ENCODE results near the gene CAPN13.

The CAPN13 gene

DNA sequence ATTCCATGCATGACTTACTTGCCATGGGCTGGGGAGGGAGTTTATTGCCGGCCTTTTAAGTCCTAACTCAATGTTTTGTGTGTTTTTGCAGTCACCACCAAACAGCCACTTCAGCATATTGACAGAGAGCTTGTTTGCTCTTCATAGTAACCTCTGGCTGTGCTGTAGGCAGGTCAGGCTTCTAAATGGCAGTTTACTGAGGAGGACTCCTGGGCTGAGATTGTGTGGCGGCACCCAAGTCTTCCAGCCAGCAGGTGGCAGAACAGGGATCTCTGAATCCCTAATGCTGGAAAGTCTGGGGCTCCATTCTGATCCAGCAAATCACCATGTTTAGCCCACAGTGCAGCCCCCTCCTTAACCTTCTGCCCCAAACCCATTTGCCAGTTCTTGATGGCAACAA lies 121.2 kb downstream of the CAPN13 start:
- DNase-seq (ENCODE audit: low spot score), result no peak
- peak; percentile 7 for TF ChIP-seq CTCF (IDR thresholded peaks at IDR 0.05; ENCODE audit: extremely low read depth, missing control alignments)

DNA sequence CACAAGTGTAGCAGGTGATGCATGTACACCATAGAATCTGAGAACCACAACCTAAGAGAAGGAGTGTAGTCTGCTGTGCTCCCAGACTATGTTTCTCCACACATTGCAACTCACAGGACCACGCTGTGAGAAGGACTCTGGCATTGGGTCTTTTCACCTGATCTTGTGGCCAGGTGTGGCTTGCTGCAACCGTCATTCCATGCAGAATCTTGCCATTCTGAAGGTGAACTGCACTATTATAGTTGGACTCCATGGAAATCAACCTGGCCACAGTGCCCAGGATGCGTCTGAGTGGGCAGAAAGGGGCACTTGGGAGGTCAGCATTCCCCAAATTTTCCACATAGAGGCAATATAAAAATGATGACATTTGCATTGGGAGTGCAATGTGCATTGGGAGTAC lies 122.2 kb downstream of the CAPN13 start:
- TF ChIP-seq CTCF (IDR thresholded peaks at IDR 0.05; ENCODE audit: extremely low read depth, missing control alignments), result no peak
- no peak for DNase-seq (ENCODE audit: low spot score)

DNA sequence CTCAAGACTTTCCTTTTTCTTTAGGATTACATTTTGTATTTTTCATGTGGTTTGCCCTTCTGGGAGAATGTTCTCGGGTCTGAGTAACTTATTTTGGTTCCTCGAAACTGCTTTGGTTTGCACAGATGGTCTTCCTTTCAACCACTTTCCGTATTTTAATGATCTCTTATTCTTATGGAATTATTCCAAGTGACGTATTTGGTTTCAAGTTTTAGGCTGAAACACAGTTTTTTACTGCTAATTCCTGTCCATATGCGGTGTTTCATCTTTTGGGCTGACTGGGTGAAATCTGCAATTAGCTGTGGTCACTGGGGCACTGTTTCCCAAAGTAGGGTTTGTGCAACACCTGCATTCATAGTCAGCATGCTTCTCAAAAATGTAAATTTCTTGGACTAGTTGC lies 122.7 kb downstream of the CAPN13 start:
- TF ChIP-seq CTCF (IDR thresholded peaks at IDR 0.05; ENCODE audit: extremely low read depth, missing control alignments), result no peak
- DNase-seq (ENCODE audit: low spot score), result no peak

DNA sequence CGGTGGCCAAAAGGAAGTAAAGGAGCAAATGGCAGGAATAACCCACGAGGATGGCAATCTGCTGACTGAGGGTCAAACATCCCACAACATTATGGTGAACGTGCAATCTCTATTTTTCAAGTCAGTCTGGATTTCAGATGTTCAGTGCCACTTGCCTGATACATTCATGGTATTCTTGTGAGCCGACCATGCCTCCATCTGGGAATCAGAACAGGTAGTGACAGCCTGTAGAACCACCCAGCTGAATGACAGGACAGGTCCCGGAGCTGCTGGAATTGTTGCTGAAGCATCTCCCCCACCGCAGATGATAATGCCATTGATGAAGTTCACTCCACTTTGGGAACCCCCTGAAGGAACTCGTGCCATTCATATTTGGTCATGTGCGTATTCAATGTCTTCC lies 123.2 kb downstream of the CAPN13 start:
- DNase-seq (ENCODE audit: low spot score), result no peak
- no peak for TF ChIP-seq CTCF (IDR thresholded peaks at IDR 0.05; ENCODE audit: extremely low read depth, missing control alignments)

GRCh38 chr2:30683236-30683956 lies 123.8 kb downstream of the CAPN13 start:
- TF ChIP-seq CTCF (IDR thresholded peaks at IDR 0.05; ENCODE audit: extremely low read depth, missing control alignments), result no peak
- DNase-seq (ENCODE audit: low spot score), result no peak

- no peak for DNase-seq (ENCODE audit: low spot score)
- no peak for TF ChIP-seq CTCF (IDR thresholded peaks at IDR 0.05; ENCODE audit: extremely low read depth, missing control alignments)
Observed at GRCh38 chr2:30681022-30681421, 126.2 kb downstream of the CAPN13 start.

DNA sequence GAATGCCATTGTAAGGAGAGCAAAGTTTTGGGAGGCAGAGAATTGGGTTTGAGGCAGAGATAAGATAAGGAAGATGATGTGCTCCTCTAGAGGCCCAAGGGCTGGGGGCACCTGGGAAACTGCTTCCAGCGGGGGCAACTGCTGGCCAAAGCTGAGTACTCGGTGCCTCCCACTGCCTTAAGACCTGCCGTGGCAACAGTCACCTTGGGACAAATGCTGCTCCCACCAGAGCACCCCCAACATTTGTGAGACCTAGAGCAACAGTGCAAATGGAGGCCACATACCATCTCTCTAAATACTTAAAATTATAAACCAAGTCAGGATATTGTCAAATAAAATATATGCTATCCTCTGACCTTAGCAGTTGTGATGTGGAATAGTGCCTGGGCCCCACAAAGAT lies 127.1 kb downstream of the CAPN13 start:
- no peak for TF ChIP-seq CTCF (IDR thresholded peaks at IDR 0.05; ENCODE audit: extremely low read depth, missing control alignments)
- DNase-seq (ENCODE audit: low spot score), result no peak

Measured in GM20000 (cell line).